Calu3 (cell line): ENCODE data around the gene SACM1L. TPM values are rescaled to one million over a fixed set of nuclear protein-coding genes. Genes with fewer than 3 reads are reported as not detected.

Experiments
- BruUV-seq: library from RNA; stranded (reverse); fragments of 400-500 nt; replicated peaks from 2 replicates; lab custom pipeline; 2021; lab: Mats Ljungman, UMichigan
- CTCF ChIA-PET: fragments of 300-600 bp; sonication (Branson Sonifier 250); formaldehyde crosslinking; loops from one replicate; lab custom pipeline; 2022; ENCODE audit warnings: antibody characterized with exemption; lab: Charles Lee
- DNase-seq: peaks from one replicate; pipeline ENCODE4 v3.0.0; 2022
- H3K27ac Mint-ChIP-seq: one replicate; pipeline ENCODE4 v1.8.0; 2022; ENCODE audit warnings: mixed read lengths; ENCODE audit not compliant: unreplicated experiment
- H3K27me3 Mint-ChIP-seq: one replicate; pipeline ENCODE4 v1.8.0; 2022; ENCODE audit warnings: mixed read lengths; ENCODE audit not compliant: unreplicated experiment
- H3K36me3 Mint-ChIP-seq: one replicate; pipeline ENCODE4 v1.8.0; 2022; ENCODE audit warnings: mild to moderate bottlenecking, moderate library complexity, mixed read lengths; ENCODE audit not compliant: insufficient read depth, unreplicated experiment
- H3K4me1 Mint-ChIP-seq: one replicate; pipeline ENCODE4 v1.8.0; 2022; ENCODE audit warnings: mild to moderate bottlenecking, low read depth, mixed read lengths; ENCODE audit not compliant: unreplicated experiment
- H3K4me3 Mint-ChIP-seq: one replicate; pipeline ENCODE4 v1.8.0; 2022; ENCODE audit warnings: mild to moderate bottlenecking, low read depth, moderate library complexity, mixed read lengths; ENCODE audit not compliant: unreplicated experiment
- H3K9me3 Mint-ChIP-seq: one replicate; pipeline ENCODE4 v1.8.0; 2022; ENCODE audit warnings: low read depth, mixed read lengths; ENCODE audit not compliant: unreplicated experiment
- intact Hi-C: fragments of 100-400 bp; cut with micrococcal nuclease; formaldehyde crosslinking; loops from one replicate; pipeline ENCODE4 v1.10.0; 2022; ENCODE audit not compliant: unreplicated experiment
- total RNA-seq: library from RNA; stranded (reverse); gene quantifications from 2 replicates; pipeline ENCODE4 v1.2.3, GENCODE V29; 2022
- TF ChIP-seq, protein P1 (sequence below): fragments of 200-600 bp; IDR thresholded peaks from one replicate; pipeline ENCODE4 v1.8.0; 2022; ENCODE audit warnings: antibody characterized with exemption; ENCODE audit not compliant: unreplicated experiment

Gene SACM1L
- total RNA-seq, 1 experiment from 2014 or later, result 40.5 TPM

DNA sequence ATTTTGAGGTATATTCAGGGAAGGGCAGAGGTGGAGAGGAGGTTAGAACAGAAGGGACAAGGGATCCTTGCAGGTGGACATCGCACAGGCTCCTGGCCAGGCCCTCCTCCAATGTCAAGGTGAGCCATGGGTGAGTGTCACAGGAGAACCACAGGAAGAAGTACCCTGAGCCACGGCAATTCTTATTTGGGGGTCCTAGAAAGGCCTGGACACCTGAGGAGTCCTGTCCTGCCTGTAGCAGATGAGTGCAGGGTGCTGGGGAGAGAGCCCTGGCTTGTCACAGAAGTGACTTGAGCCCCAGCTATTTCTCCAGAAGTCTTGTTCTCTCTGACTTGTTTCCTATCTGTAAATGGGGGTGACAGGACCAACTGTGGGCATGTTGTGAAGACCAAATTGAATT lies 102.8 kb downstream of the SACM1L start:
- peaks cover 14% of the 10 kb centered on the region for H3K36me3 Mint-ChIP-seq
- H3K9me3 Mint-ChIP-seq, result no peaks in the 10 kb centered on the region
- no peak for DNase-seq
- H3K4me1 Mint-ChIP-seq, result peaks cover 26% of the 10 kb centered on the region
- CTCF ChIA-PET, result interaction anchor here (0.6 kb wide), 1 partner anchor 41 kb away, joined by 3 read pairs; no protein-coding TSS in a partner anchor
- intact Hi-C loops, result no loop called here
- TF ChIP-seq, protein P1, sequence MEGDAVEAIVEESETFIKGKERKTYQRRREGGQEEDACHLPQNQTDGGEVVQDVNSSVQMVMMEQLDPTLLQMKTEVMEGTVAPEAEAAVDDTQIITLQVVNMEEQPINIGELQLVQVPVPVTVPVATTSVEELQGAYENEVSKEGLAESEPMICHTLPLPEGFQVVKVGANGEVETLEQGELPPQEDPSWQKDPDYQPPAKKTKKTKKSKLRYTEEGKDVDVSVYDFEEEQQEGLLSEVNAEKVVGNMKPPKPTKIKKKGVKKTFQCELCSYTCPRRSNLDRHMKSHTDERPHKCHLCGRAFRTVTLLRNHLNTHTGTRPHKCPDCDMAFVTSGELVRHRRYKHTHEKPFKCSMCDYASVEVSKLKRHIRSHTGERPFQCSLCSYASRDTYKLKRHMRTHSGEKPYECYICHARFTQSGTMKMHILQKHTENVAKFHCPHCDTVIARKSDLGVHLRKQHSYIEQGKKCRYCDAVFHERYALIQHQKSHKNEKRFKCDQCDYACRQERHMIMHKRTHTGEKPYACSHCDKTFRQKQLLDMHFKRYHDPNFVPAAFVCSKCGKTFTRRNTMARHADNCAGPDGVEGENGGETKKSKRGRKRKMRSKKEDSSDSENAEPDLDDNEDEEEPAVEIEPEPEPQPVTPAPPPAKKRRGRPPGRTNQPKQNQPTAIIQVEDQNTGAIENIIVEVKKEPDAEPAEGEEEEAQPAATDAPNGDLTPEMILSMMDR, result no peak
- peaks cover 57% of the 10 kb centered on the region for H3K27me3 Mint-ChIP-seq
- no peak overlapping the region for H3K27ac Mint-ChIP-seq
- H3K4me3 Mint-ChIP-seq, result no peak overlapping the region
- no TSS peak for BruUV-seq

DNA sequence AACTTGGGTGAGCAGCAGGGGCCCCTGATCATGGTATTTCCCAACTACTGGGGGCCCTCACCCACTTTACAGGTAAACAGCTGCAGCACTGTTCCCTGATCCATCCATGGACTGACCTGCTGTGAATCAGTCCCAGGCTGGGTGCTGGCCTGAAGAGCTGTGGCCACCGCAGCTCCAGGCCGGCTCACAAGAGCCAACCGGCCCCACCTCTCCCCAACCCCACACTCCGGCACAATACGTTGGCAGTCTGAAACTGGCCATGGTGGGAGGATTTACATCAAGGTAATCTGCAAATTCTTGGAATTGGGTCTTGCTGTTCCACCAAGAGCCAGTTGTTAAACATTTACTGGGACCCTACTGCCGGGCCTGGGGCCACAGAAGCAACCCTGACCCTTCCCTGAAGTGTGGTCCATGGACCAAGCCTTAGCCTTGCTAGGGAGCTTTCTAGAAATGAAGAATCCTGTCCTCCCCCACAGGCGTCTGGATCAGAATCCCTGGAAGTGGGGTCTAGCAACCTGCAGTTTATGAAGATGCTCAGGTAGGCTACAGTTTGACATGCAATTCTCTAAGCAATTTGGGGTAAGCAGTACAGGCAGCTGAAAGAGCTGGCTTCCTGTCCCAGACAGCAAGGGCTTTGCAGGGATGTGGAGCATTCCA lies 103.4 kb downstream of the SACM1L start:
- DNase-seq, result no peak
- H3K27ac Mint-ChIP-seq, result no peak overlapping the region
- peaks cover 14% of the 10 kb centered on the region for H3K36me3 Mint-ChIP-seq
- H3K4me3 Mint-ChIP-seq, result no peak overlapping the region
- peaks cover 26% of the 10 kb centered on the region for H3K4me1 Mint-ChIP-seq
- intact Hi-C loops, result no loop called here
- BruUV-seq, result no TSS peak
- TF ChIP-seq, protein P1, result no peak
- peaks cover 57% of the 10 kb centered on the region for H3K27me3 Mint-ChIP-seq
- CTCF ChIA-PET, result interaction anchor here (0.6 kb wide), 1 partner anchor 40 kb away, joined by 3 read pairs; no protein-coding TSS in a partner anchor
- no peaks in the 10 kb centered on the region for H3K9me3 Mint-ChIP-seq

DNA sequence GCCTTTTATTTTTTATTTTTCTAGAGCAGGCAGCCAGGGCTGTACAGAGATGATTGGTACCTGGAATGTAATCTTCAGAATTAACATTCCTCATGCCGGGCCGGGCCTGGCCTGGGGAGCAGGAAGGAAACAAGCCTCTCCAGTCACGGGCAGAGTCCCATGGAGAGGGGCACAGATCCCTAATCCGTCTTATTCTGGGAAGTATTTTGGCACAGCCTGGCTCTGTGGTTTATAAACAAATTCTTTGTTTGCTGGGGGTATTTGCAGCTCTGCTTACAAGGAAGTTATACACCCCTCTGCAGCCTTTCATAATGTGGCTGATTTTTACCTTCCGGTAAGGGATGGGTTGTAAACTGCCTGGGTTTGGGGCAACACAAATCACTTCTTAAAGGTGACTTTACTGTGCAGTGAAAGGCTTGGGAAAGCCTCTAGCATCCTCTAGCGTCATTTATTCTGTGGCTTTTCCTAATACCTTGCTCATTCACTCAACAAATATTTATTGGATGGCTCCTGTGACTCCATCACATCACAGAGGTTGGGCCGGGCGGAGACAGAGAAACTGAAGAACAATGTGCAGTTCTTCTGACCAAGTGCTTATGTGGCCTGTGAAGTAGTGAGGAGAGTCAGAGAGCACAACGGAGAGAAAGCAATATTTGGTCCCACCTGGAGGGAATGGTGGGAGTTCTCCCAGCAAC lies 104.4 kb downstream of the SACM1L start:
- no TSS peak for BruUV-seq
- DNase-seq, result no peak
- TF ChIP-seq, protein P1, result no peak
- Mint-ChIP-seq H3K9me3 (no peaks in the 10 kb centered on the region), H3K4me1 (peaks cover 26% of the 10 kb centered on the region), H3K36me3 (peaks cover 14% of the 10 kb centered on the region), H3K4me3 (no peak overlapping the region), H3K27me3 (peaks cover 64% of the 10 kb centered on the region), H3K27ac (no peak overlapping the region)
- CTCF ChIA-PET, result interaction anchor here (1.1 kb wide), 1 partner anchor 10 kb away, joined by 3 read pairs; no protein-coding TSS in a partner anchor
- intact Hi-C loops, result no loop called here

DNA sequence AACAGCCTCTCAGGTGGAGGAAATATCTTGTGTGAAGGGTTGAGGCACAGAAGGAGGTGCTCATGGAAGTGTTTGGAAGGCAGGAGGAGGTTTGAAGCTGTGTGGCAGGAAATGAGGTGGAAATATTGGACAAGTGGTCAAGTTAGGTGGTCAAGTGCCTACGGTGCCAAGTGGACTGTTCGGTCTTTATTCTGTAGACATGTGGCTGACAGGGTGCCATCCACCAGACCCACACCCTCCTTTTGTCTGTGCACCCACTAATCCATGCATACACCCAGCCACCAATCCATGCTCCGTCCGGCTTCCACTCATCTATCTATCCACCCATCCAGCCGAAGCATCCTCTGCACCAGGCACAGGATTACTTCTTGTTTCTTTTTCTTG lies 105.0 kb downstream of the SACM1L start:
- TF ChIP-seq, protein P1, result no peak
- peaks cover 14% of the 10 kb centered on the region for H3K36me3 Mint-ChIP-seq
- peaks cover 26% of the 10 kb centered on the region for H3K4me1 Mint-ChIP-seq
- no peak for DNase-seq
- CTCF ChIA-PET, result interaction anchor here (1.1 kb wide), 1 partner anchor 11 kb away, joined by 3 read pairs; no protein-coding TSS in a partner anchor
- no TSS peak for BruUV-seq
- H3K27me3 Mint-ChIP-seq, result peaks cover 64% of the 10 kb centered on the region
- H3K27ac Mint-ChIP-seq, result no peak overlapping the region
- no peak overlapping the region for H3K4me3 Mint-ChIP-seq
- no peaks in the 10 kb centered on the region for H3K9me3 Mint-ChIP-seq
- intact Hi-C loops, result no loop called here
